Tongue (tissue), 2 donors: ENCODE measurements around the gene MZT2B. TPM values are rescaled to one million over a fixed set of nuclear protein-coding genes. Genes with fewer than 3 reads are reported as not detected.
A peak's percentile ranks its signal among the peaks of the same experiment; 100 is the strongest.
"Not testable (repeated sequence)": the region's sequence is repeated elsewhere in the genome, so short reads cannot be mapped to it uniquely, and the experiment has no call there.

Experiments
- DNase-seq: peaks from one replicate; pipeline ENCODE4 v3.0.0-alpha.2; 2015
- total RNA-seq: library from RNA; depleted of rRNA; stranded (reverse); fragments of >200 nt; gene quantifications from one replicate; pipeline ENCODE4 v1.2.3, GENCODE V29; 2014

The MZT2B gene, protein sequence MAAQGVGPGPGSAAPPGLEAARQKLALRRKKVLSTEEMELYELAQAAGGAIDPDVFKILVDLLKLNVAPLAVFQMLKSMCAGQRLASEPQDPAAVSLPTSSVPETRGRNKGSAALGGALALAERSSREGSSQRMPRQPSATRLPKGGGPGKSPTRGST
- 106 TPM for total RNA-seq

DNA sequence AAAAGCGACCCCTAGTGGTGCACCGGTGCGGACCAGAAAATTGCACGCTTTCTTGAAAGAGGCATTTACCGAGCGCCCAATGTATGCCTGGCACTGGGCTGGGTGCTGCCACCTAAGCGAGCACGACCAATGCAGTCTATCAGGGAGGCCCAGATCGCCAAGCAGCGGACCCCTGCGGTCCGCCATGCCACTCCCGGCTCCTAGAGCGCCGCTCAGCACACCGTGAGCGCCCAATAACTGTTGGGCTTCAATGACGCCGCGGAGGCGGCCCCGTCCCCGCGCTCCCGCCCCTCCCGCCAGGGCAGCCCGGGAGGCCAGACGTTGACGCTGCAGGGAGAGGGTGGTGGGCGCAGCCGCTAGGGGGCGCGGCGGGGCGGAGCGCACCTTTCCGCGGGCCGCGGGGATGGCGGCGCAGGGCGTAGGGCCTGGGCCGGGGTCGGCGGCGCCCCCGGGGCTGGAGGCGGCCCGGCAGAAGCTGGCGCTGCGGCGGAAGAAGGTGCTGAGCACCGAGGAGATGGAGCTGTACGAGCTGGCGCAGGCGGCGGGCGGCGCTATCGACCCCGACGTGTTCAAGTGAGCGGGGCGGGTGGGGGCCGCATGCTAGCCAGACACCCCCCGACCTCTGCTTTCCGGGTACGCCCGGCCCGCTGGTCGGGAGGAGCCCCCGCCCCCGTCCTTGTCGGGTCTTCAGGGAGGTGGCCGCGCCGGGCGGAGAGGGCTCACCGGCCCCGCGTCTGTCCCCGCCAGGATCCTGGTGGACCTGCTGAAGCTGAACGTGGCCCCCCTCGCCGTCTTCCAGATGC is at the start of gene MZT2B:
TSS of gene MZT2B (plus strand) at position 383 of the 803 bp plus-strand sequence. CDS start at position 404, 21 bp downstream.
- peak; percentile 93 for DNase-seq

DNA sequence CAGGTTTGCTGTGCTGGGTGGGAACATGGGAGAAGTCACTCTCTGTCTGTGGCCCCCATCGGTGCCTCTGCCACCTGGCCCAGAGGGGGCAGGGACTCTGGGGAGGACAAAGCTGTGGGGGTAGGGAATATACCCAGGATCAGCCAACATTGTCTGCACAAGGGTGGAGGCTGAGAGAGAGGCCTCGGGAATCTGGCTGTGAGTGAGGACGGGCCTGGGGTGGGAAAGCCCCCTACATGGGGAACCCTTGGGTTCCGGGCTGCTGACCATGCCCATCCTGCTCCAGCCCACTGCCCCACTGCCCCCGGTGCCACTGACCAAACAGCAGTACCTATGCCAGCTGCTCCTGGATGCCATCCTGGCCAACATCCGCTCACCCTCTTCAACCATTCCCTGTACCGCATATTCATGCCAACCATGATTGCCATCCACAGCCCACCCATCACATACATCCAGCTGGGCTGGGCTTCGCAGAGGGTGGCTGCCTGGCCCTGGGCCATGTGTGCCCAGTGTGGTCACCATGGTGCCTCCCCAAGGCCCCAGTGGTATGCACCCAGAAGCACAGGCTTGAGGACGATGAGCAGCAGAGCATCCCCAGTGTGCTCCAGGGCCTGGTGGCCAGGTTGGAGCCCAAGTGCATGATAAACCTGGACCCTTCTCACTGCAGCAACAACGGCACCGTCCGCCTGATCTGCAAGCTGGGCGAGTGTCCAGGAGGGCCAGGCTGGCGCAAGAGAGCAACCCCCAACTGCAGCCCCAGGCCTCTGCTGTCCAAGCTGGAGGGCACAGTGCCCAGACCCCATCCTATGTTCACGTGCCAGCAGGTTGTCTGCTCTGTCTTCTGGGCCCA is 46.1 kb upstream of the MZT2B start:
- DNase-seq = no peak

DNA sequence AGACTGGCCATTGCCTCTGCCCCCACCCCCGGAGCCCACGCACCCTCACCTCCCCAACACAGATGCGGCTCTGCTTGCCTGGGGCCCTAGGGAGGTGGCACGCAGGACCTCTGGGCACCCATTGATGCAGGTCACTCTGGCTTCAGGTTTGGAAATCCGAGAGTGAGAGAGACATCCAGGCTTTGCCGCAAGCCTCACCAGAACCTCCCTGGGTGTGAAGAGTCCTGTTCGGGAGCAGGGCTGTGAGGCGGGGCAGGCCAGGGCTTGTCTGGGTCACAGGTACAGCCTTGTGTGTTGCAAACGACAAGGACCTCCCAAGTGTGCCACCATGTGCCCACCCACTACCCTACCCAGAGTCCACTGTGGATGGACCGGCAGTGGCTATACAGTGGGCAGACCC is 45.5 kb upstream of the MZT2B start:
- DNase-seq = not testable (repeated sequence)

DNA sequence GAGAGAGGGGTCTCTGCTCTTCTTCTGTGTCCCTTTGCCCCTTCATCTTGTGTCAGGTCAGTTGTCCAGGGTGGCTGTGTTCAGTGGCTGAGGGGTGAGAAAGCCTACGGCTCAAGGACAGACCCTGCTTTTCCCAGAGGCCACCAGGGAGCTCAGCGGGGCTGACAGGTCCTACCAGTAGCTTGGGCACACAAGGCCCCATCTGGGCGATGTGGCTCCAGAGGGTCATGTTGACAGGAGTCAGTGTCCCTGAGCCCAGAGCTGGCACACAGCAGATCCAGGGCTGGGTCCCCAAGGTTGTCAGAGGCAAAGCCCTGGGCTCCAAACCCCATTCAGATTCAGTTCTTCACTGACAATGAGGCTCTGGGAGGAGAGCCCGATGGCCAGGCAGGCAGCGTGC is 44.9 kb upstream of the MZT2B start:
- DNase-seq = not testable (repeated sequence)

DNA sequence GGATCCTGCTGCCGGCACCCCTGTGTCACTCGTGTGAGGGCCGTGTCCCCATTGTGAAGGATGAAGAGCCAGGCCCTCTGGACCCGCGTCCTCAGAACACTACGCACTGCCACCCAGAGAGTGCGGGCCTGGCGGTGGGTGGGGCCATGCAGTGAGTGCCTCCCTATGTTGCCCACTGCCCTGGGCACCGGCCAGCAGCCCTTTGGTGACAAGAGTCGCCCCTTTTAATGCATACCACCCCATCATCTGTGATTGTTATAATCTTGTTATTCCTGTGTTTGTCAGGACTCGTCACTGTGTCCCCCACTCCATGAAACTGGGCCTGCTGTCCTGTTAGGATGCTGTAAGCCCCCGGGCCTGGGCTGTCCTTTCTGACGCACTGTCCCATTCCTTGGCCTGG is 43.7 kb upstream of the MZT2B start:
- not testable (repeated sequence) for DNase-seq

DNA sequence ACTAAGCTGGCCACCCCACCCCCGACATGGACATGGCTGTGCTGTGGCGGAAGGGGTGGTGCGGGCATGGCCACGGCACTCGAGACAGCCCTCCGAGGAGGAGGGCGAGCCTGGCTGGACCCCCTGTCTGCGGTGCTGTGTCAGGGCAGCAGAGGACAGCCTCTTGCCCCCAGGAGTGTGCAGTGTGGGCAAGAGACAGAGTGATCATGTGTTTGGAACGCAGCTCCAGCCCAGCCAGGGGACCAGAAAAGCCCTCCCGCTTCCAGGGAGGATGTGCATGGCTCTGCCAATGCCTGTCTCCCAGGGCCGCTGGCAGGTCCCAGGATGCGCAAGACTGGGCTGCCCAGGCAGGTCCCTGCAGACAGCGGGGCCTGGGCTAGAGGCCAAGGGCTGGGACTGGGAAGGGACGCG is 43.2 kb upstream of the MZT2B start:
- DNase-seq = not testable (repeated sequence)

DNA sequence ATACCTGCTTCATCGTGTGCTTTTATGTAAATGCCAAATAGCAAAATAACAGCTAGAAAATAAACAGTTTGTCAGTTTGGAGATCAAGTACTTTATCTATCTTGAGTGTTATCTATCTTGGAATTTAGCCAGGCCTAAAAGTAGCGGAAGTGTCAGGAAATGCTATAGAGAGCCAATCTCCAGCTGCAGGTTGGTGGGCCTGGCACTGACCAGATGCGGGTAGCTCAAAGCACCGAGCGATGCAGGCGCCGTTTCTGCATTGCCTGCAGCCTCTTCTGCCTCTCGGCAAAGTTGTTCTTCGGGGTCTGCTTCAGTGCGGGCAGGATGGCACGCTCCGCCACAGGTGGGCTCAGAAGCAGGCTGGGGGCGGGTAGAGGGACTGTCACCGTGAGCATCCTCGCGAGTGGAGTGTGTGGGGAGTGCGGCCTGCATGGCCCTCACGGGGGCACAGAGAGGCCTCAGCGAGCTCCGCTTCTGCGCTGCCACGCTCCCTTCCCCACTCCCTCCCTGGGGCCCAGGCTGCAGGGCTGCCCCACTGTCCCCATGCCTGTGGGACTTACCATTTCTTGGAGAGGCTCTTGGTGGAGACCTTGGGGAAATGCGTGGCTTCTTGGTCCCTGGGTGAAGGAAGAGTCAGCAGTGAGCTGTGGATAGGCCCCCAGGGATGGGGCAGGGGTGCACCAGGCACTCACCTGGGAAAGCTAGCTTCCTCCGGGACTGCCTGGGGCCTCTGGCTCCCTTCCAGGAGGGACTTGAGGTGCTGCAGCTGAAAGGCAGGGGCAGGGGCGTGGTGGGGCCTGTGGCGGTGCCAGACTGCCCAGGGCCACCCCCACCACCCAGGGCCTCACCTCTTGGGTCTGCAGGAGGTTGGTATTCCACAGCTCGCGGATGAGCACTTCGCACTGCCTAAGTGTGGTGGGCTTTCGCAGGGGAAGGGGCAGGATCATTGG is 42.5 kb upstream of the MZT2B start:
- DNase-seq = not testable (repeated sequence)

DNA sequence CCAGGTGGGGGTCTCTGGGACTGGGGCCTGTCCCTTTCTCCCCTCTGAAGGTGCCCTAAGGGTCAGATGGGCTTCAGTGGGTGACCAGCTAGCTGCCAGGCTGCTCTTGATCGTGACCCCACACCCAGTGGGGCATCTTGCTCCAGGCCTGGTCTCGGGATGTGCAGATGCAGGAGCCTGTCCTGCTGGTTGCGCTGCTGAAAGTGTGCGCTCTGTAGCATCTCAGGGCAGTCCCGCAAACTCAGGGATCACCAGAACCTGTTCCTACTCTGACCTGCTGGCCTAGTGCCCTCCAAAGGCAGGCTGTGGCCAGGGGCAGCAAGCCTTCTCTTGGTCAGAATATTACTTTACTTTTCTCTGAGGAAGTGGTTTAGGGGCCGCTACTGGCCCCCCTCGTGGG is 41.5 kb upstream of the MZT2B start:
- DNase-seq = not testable (repeated sequence)

DNA sequence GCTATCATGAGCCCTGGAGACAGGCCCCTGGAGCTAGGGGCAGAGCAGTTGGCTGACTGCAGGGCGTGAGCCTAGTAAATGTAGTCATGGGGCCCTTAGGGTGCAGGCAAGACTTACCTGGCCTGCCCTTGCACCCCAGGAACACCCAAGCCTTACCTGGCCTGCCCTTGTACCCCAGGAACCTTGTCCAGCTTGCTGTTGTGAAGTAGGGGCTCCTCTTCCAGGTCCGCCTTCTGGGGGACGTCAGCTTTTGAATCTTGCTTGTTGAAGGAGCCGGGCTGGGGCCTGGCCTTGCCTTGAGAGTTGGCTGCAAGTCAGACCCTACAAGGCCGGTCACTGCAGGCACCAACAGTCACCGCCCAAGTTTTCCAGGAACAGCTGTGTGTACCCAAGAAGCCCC is 41.1 kb upstream of the MZT2B start:
- DNase-seq = not testable (repeated sequence)

DNA sequence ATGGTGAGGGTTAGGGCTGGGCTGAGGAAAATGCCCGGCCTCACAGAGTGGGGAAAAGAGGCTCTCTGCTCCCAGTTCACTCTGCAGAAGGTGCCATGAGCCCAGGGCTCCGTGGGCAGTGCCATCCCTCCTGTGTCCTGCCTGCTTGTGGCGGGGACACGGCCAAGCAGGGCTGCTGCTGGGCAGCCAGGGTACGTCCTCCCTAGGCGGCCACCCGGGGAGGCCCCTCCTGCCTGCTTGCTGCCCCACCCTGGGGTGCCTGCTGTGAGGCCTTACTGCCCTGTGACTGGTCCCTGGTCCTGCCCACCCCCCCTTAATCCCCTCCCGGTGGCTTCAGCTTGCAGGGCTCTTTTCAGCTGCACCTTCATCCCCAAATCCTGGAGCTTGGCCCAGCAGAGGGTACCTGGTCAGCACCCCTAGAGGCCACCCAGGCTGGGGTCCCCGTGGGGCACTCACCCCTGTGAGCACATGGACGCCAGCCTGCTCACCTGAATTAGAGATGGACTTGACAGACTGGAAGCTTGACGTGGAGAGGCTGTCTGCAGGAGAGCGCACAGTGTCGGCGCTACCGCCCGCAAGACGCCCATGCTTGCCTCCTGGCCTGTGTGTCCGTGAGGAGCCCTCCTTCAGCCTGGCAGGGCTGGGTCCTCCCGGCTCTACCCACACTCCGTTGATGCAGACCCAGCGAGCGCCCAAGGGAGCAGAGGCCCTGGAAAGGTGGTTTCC is 40.3 kb upstream of the MZT2B start:
- not testable (repeated sequence) for DNase-seq

DNA sequence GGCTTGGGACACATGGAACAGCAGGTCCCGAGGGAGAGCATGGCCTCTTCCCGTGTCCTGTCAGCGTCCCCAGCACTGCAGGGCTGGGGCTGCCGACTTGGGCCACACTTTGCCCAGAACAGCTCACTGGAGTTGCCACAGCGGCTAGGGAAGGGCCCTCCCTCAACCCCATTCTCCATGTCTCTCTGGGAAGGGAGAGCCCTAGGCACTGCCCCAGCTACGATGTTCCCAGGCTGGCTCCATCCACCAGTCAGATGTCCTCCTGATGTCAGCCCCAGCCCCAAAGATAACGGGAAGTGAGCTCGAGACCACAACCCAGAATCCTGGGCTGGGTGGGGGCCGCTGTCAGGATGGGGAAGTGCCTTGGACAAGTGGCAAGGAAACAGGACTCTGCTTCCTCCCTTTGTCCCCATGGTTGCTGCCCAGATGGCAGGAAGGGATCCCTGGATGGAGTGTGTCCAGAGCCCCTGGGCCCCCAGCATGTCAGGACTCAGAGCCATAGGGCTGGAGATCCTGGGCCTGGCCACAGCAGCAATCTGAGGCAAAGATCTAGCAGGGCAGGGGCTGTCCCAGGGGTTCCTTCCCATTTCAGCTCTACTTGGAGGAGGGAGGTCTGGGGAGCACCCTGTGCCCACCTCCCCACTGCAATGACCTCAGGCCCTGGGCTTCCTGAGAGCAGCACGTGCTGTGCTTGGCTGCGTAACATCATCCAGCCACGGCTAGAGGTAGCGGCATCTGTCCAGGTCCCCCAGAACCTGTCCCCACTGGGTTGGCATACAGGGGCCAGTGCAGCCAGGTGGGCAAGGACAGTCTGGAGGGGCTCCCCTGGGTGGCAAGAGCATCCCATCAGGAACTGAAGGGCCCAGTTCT is 39.4 kb upstream of the MZT2B start:
- DNase-seq = not testable (repeated sequence)

DNA sequence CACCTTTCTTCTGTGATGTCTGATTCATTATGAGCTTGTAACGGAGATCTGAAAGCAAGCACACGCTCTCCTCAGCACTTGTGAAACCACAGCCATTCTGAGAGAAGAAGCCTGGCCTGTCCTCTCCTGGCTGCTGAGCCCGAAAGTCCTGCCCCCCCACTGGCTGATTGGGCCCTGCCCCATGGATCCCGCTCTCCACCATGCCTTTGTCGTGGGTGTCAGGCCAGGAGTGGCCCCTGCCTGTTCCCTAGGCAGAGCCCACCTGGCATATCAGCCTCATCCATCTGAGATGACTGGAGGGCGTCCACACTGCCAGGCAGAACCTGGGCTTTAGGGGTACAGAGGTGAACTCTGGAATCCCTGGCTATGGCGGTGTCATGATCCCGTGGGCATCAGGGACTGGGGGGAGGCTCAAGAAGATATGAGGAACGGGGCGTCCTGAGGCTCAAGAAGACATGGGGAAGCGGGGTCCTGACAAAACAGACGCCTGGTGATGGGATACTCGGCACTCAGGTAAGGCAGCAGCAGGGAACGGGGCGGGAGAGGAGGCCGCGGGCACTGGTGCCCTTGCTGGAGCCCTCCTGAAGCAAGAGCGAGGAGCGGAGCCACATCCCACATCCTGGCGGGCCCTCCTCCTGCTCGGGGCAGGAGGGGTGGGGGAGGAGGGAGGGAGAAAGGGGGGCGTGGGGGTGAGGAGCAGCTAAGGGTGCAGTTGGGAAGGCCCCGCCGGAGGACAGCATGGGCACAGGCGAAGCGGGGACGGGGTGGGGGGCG is 38.6 kb upstream of the MZT2B start:
- not testable (repeated sequence) for DNase-seq

DNA sequence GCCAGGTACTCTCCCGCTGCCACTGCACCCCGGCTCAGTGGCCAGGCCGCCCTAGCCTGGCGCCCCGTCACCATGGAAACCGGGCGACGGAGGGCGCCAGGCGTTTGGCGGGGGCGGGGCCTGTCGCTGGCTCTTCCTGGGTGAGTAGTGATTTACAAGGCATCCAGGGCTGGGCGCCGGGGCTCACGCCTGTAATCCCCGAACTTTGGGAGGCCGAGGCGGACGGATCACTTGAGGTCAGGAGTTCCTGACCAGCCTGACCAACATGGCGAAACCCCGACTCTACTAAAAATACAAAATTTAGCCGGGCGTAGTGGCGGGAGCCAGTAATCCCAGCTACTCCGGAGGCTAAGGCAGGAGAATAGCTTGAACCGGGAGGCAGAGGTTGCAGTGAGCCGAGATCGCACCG is 37.1 kb upstream of the MZT2B start, which contains the start of gene CCDC74B:
TSS of gene CCDC74B (minus strand) at position 107 of the 409 bp plus-strand sequence. CDS start 116 bp downstream, outside the sequence.
- peak; percentile 48 for DNase-seq

DNA sequence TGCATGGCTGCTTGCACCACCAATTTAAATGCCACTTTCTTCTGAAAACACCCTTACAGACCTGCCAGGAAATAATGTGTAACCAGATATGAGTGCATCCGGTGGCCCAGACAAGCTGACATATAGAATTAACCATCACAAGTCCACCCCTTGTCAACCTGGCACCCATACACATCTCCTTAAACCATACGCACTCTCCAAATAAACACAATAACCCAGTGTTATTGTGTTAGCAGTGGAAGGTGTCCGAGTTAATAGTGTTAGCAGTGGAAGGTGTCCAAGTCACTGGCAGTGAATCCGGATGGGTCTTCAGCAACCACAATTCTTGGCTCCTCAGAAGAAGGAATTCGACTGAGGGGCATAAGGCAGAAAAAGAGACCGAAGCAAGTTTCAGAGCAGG is 33.5 kb upstream of the MZT2B start:
- not testable (repeated sequence) for DNase-seq

DNA sequence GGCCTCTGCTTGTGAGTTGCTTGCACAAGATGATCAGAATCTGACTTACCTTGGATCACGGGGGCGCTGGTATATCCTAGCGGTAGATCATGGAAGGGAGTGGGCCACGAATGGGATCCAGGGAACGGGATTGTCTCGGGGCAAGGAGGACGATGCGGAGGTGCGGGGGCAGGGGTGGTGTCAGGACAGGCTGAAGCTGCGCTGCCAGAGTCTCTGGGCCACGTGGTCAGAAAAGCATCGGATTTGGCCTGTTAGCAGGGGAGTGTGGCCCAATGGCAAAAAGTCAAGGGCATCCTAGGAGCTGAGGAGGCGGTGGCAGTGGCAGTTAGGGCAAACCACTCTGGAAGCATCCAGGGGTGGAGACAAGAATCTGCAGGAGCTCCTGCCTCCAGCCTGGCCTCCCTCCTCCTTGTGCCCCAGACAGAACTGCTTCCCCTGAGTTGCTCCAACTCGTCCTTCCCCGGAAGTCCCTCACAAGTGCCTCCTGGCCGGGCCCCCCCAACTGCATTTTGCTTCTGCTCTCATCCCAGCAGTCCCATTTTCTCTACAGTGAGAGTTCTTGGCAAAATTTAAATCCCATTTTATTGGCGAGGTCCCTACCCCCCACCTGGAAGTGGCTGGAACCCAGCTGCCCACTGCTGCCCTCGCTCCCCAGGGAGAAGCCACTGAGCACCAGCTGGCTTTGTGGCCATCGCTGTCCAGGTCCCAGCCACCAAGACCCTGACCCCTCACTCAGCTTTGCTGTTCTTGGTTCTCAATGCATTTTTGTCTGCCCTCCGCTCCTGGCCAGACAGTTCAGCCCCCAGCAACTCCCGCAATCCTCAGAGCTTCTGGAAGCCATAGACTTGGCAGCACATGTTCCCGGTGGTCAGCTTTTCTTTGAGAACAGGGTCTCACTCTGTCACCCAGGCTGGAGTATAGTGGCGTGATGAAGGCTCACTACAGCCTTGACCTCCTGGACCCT is 31.6 kb upstream of the MZT2B start:
- DNase-seq = no peak

DNA sequence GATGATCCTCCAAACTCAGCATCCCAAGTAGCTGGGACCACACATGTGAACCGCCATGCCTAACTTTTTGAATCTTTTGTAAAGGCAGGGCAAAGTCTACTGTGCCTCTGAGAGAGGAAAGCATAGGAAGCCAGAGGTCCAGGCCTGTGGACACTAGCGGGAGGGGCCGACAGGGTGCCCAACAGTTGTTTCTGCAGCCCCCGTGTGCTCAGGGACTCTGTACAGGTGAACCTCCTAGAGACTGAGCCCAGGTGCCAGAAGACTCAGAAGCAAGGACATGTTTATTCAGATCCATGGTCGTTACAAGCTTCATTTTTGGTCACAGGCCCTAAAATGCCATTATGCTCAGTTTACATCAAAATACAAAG is 30.9 kb upstream of the MZT2B start:
- not testable (repeated sequence) for DNase-seq

DNA sequence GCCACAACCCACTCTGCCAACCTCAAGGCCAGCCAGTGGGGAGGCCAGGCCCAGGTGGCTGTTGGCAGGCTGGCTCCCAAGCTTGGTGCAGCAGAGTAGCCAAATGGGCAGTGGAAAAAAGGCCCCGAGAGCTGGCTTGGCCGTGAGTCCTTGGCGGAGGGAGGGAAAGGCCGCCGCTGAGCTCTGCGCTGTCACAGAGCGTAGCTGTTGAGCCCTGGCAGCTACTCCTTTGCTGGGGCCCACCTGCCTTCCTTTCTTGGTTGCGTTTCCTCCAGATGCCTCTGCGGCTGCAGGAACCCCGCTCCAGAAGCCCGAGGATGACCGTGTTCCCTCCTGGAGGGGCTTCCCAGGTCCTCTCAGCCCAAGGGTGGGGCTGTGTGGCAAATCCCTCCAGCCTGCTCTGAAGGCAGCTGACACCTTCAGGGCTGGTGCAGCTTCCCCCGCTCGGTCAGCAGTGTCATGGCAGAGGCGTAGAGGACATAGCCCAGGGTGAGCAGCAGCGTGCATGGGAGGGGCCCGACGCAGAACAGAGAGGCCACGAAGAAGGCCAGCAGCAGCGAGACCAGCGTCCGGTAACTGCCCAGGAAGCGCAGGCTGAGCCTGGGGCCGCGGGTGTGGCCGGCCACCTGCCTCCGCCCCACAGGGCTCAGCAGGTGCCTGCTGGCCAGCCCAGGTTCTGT is 29.8 kb upstream of the MZT2B start:
- DNase-seq = not testable (repeated sequence)
